Astrocyte of the hippocampus (primary cell): ENCODE measurements around the gene FKBP8.

ENCODE experiments used
- DNase-seq: peaks from one replicate; pipeline ENCODE4 v3.0.0; 2011; ENCODE audit warnings: low read depth, low spot score

FKBP8 gene

GRCh38 chr19:18503337-18503970 is 39.9 kb downstream of the FKBP8 start:
- no peak for DNase-seq

- DNase-seq, result no peak
Measured at GRCh38 chr19:18502638-18503294, 40.6 kb downstream of the FKBP8 start.

GRCh38 chr19:18502246-18502637 is 41.1 kb downstream of the FKBP8 start:
- DNase-seq, result no peak

- DNase-seq, result no peak
Measured at GRCh38 chr19:18501832-18502231, 41.5 kb downstream of the FKBP8 start.

- DNase-seq, result no peak
Measured at GRCh38 chr19:18501351-18501750, 42.0 kb downstream of the FKBP8 start.

- DNase-seq, result peak; percentile 58
Measured at GRCh38 chr19:18500799-18501198, 42.6 kb downstream of the FKBP8 start.

- no peak for DNase-seq
Measured at GRCh38 chr19:18500376-18500775, 43.0 kb downstream of the FKBP8 start.

- DNase-seq, result no peak
Measured at GRCh38 chr19:18499055-18499775, 44.2 kb downstream of the FKBP8 start.

GRCh38 chr19:18496980-18497256 is 46.5 kb downstream of the FKBP8 start:
- DNase-seq, result no peak

GRCh38 chr19:18496167-18496979 is 47.0 kb downstream of the FKBP8 start:
- DNase-seq, result no peak

GRCh38 chr19:18495204-18495911 is 48.0 kb downstream of the FKBP8 start:
- no peak for DNase-seq

GRCh38 chr19:18494267-18494607 is 49.1 kb downstream of the FKBP8 start:
- no peak for DNase-seq

- no peak for DNase-seq
Measured at GRCh38 chr19:18493440-18494266, 49.7 kb downstream of the FKBP8 start.

- no peak for DNase-seq
Measured at GRCh38 chr19:18491995-18492953, 51.1 kb downstream of the FKBP8 start.

GRCh38 chr19:18490728-18491127 is 52.6 kb downstream of the FKBP8 start:
- DNase-seq, result no peak

GRCh38 chr19:18489627-18490184 is 53.7 kb downstream of the FKBP8 start:
- DNase-seq, result no peak

GRCh38 chr19:18488838-18489626 is 54.3 kb downstream of the FKBP8 start:
- DNase-seq, result peak; percentile 51

- DNase-seq, result peak; percentile 60
Measured at GRCh38 chr19:18488403-18488723, 55.0 kb downstream of the FKBP8 start.
